ENCODE results near the gene LRFN4.

GRCh38 chr11:66879000-66879399, 22.1 kb downstream of the LRFN4 start:
- TF ChIP-seq CTCF (IDR thresholded peaks at IDR 0.05) (no peak), POLR2A (IDR thresholded peaks at IDR 0.05) (no peak)
